Liver (tissue), 9 donors: Measurements from ENCODE around the gene CLIC6. TPM values are rescaled to one million over a fixed set of nuclear protein-coding genes. Genes with fewer than 3 reads are reported as not detected.

Experiments
- DNase-seq: peaks from one replicate; pipeline ENCODE4 v3.0.0-alpha.2; 2017; ENCODE audit warnings: low spot score
- H3K27ac ChIP-seq, 2 donors: one replicate each; pipeline ENCODE4 v1.7.0; 2013; ENCODE audit warnings: inconsistent platforms in 2 of 2, low read length in 2 of 2, control low read depth in 1 of 2, low read depth in 1 of 2, mild to moderate bottlenecking in 1 of 2
- H3K27me3 ChIP-seq, 4 donors: one replicate each; pipeline versions ENCODE4 v1.6.1 to v1.7.0; 2013; ENCODE audit warnings: low read length in 3 of 4, inconsistent platforms in 1 of 4, mild to moderate bottlenecking in 1 of 4, moderate library complexity in 1 of 4; ENCODE audit not compliant: control insufficient read depth in 4 of 4, insufficient read depth in 4 of 4
- H3K36me3 ChIP-seq, 4 donors: one replicate each; pipeline versions ENCODE4 v1.6.1 to v1.7.0; 2013; ENCODE audit warnings: low read length in 3 of 4, mild to moderate bottlenecking in 3 of 4, low read depth in 1 of 4, moderate library complexity in 1 of 4; ENCODE audit not compliant: control insufficient read depth in 4 of 4, insufficient read depth in 3 of 4
- H3K4me1 ChIP-seq, 4 donors: one replicate each; pipeline versions ENCODE4 v1.6.1 to v1.7.0; 2013; ENCODE audit warnings: low read length in 3 of 4, mild to moderate bottlenecking in 3 of 4, moderate library complexity in 1 of 4; ENCODE audit not compliant: control insufficient read depth in 4 of 4, insufficient read depth in 4 of 4
- H3K4me3 ChIP-seq, 3 donors: one replicate each; pipeline versions ENCODE4 v1.6.1 to v1.7.0; 2013; ENCODE audit warnings: low read length in 3 of 3, control low read depth in 1 of 3, low read depth in 1 of 3, mild to moderate bottlenecking in 1 of 3
- H3K9ac ChIP-seq, 2 donors: one replicate each; pipeline ENCODE4 v1.7.0; 2013; ENCODE audit warnings: low read length in 2 of 2, mild to moderate bottlenecking in 2 of 2, moderate library complexity in 2 of 2, control low read depth in 1 of 2, low read depth in 1 of 2
- H3K9me3 ChIP-seq, 4 donors: one replicate each; pipeline versions ENCODE4 v1.6.1 to v1.7.0; 2013; ENCODE audit warnings: low read length in 3 of 4; ENCODE audit not compliant: control insufficient read depth in 4 of 4
- ATF3 ChIP-seq: IDR thresholded peaks from 2 replicates; pipeline ENCODE4 v1.6.1; 2016; ENCODE audit warnings: antibody characterized with exemption
- CTCF ChIP-seq: fragments of 150-350 bp; IDR thresholded peaks from 2 replicates; pipeline ENCODE4 v1.5.1; 2017; ENCODE audit warnings: improper control_type of control experiment, low read depth, low read length; ENCODE audit not compliant: missing input control
- EGR1 ChIP-seq, 2 donors: IDR thresholded peaks; 2 replicates each; pipeline ENCODE4 v1.6.1; 2016 to 2018; ENCODE audit warnings: antibody characterized with exemption in 2 of 2, low read depth in 2 of 2
- FOXA1 ChIP-seq: IDR thresholded peaks from 2 replicates; pipeline ENCODE4 v1.6.1; 2016; ENCODE audit warnings: antibody characterized with exemption
- FOXA2 ChIP-seq: IDR thresholded peaks from 2 replicates; pipeline ENCODE4 v1.6.1; 2016; ENCODE audit warnings: antibody characterized with exemption
- GABPA ChIP-seq, 2 donors: IDR thresholded peaks in 1 of 2; conservative IDR thresholded peaks in 1 of 2; 2 replicates each; pipeline ENCODE4 v1.6.1; 2016; ENCODE audit warnings: antibody characterized with exemption in 2 of 2, mild to moderate bottlenecking in 1 of 2, moderate library complexity in 1 of 2
- HNF4A ChIP-seq, 2 donors: conservative IDR thresholded peaks; 2 replicates each; pipeline ENCODE4 v1.6.1; 2016; ENCODE audit warnings: antibody characterized with exemption in 2 of 2, mild to moderate bottlenecking in 2 of 2
- HNF4G ChIP-seq: IDR thresholded peaks from 2 replicates; pipeline ENCODE4 v1.6.1; 2016; ENCODE audit warnings: antibody characterized with exemption
- JUND ChIP-seq, 2 donors: IDR thresholded peaks; 2 replicates each; pipeline ENCODE4 v1.6.1; 2016; ENCODE audit warnings: antibody characterized with exemption in 2 of 2
- MAX ChIP-seq: IDR thresholded peaks from 2 replicates; pipeline ENCODE4 v1.6.1; 2016; ENCODE audit warnings: antibody characterized with exemption
- NR2F2 ChIP-seq: IDR thresholded peaks from 2 replicates; pipeline ENCODE4 v1.6.1; 2016; ENCODE audit warnings: antibody characterized with exemption
- RAD21 ChIP-seq, 2 donors: IDR thresholded peaks; 2 replicates each; pipeline ENCODE4 v1.6.1; 2016; ENCODE audit warnings: antibody characterized with exemption in 2 of 2, mild to moderate bottlenecking in 2 of 2
- REST ChIP-seq: IDR thresholded peaks from 2 replicates; pipeline ENCODE4 v1.6.1; 2016; ENCODE audit warnings: antibody characterized with exemption, mild to moderate bottlenecking
- RXRA ChIP-seq, 2 donors: IDR thresholded peaks; 2 replicates each; pipeline ENCODE4 v1.6.1; 2017 to 2018; ENCODE audit warnings: antibody characterized with exemption in 2 of 2, mild to moderate bottlenecking in 1 of 2
- SP1 ChIP-seq: IDR thresholded peaks from 2 replicates; pipeline ENCODE4 v1.6.1; 2018; ENCODE audit warnings: antibody characterized with exemption, mild to moderate bottlenecking
- TAF1 ChIP-seq: conservative IDR thresholded peaks from 2 replicates; pipeline ENCODE4 v1.6.1; 2016; ENCODE audit warnings: antibody characterized with exemption, mild to moderate bottlenecking
- YY1 ChIP-seq: IDR thresholded peaks from 2 replicates; pipeline ENCODE4 v1.6.1; 2016; ENCODE audit warnings: antibody characterized with exemption, mild to moderate bottlenecking
- ZBTB33 ChIP-seq: IDR thresholded peaks from 2 replicates; pipeline ENCODE4 v1.6.1; 2016; ENCODE audit warnings: antibody characterized with exemption
- WGBS: extraction: QIAGEN DNeasy Blood & Tissue Kit; methylation state at CpG from one replicate; pipeline ENCODE4 v1.1.7; 2013; 5-methylcytosine and 5-hydroxymethylcytosine counted together
- polyA plus RNA-seq, 2 donors: library from polyadenylated mRNA; stranded (reverse) in 1 of 2; unstranded in 1 of 2; fragments of 200-250 nt in 1 of 2; fragments of >200 nt in 1 of 2; fragmentation: Nextera tagmentation in 1 of 2; extraction: Ambion mirVana in 1 of 2; gene quantifications; one replicate each; pipeline versions ENCODE4 v1.2.1 to v1.2.3, GENCODE V29; 2013 to 2015
- total RNA-seq, 2 donors: library from RNA; depleted of rRNA; stranded (reverse); fragments of >200 nt; gene quantifications; one replicate each; pipeline ENCODE4 v1.2.3, GENCODE V29; 2014
- donor health status: healthy.
- donor health status: healthy.
- donor health status: healthy.
- donor health status: healthy.
- donor health status: healthy.

CLIC6 gene
- total and polyA plus RNA-seq, 4 donors, result 0.05 to 0.59 (median 0.23) TPM

GRCh38 chr21:34764715-34765284 is 96.0 kb downstream of the CLIC6 start:
- WGBS, result 95% methylated on average over 3 of the region's 3 CpGs
- no peak for TF ChIP-seq YY1
- no peak for TF ChIP-seq HNF4G
- no peak for TF ChIP-seq EGR1 (IDR thresholded peaks at IDR 0.05; ENCODE audit: low read depth in 2 of 2)
- no peak for TF ChIP-seq SP1
- no peak for TF ChIP-seq HNF4A (conservative IDR thresholded peaks at IDR 0.05)
- no peak for TF ChIP-seq JUND (IDR thresholded peaks at IDR 0.05)
- no peak for TF ChIP-seq FOXA2
- no peak for TF ChIP-seq MAX
- TF ChIP-seq GABPA (IDR thresholded peaks at IDR 0.05 in 1 of 2, conservative IDR thresholded peaks at IDR 0.05 in 1 of 2), result no peak
- no peak for TF ChIP-seq ZBTB33
- H3K9ac ChIP-seq, result no peak overlapping the region

GRCh38 chr21:34765619-34766018 is 96.8 kb downstream of the CLIC6 start:
- Histone ChIP-seq H3K9ac (no peak overlapping the region), H3K4me1 (no peaks in the 10 kb centered on the region), H3K9me3 (peaks cover 0 to 2% (median 2%) of the 10 kb centered on the region in 4 donors), H3K36me3 (no peaks in the 10 kb centered on the region), H3K27me3 (no peaks in the 10 kb centered on the region), H3K4me3 (no peak overlapping the region), H3K27ac (no peak overlapping the region)
- DNase-seq, result no peak
- no peak for TF ChIP-seq ZBTB33
- no peak for TF ChIP-seq SP1
- TF ChIP-seq RXRA (IDR thresholded peaks at IDR 0.05), result no peak
- no peak for TF ChIP-seq RAD21 (IDR thresholded peaks at IDR 0.05)
- TF ChIP-seq CTCF, result no peak
- TF ChIP-seq MAX, result no peak
- TF ChIP-seq YY1, result no peak
- TF ChIP-seq HNF4G, result no peak
- TF ChIP-seq FOXA1, result no peak
- TF ChIP-seq TAF1, result no peak
- TF ChIP-seq REST, result no peak
- TF ChIP-seq ATF3, result no peak
- no peak for TF ChIP-seq FOXA2
- no peak for TF ChIP-seq JUND (IDR thresholded peaks at IDR 0.05)
- TF ChIP-seq EGR1 (IDR thresholded peaks at IDR 0.05; ENCODE audit: low read depth in 2 of 2), result no peak
- TF ChIP-seq NR2F2, result no peak
- 91% methylated on average over 4 of the region's 4 CpGs for WGBS

More at GRCh38 chr21:34764715-34765284, 96.0 kb downstream of the CLIC6 start:
- H3K36me3 ChIP-seq, result no peaks in the 10 kb centered on the region
- H3K4me1 ChIP-seq, result no peaks in the 10 kb centered on the region
- no peaks in the 10 kb centered on the region for H3K27me3 ChIP-seq
- H3K4me3 ChIP-seq, result no peak overlapping the region
- DNase-seq, result no peak
- peaks cover 0 to 2% (median 2%) of the 10 kb centered on the region in 4 donors for H3K9me3 ChIP-seq
- H3K27ac ChIP-seq, result no peak overlapping the region
